Forelimb muscle (tissue), 1 donor: Measurements from ENCODE around the gene C1QA. TPM values are rescaled to one million over a fixed set of nuclear protein-coding genes. Genes with fewer than 3 reads are reported as not detected.

Experiments
- DNase-seq: peaks from one replicate; pipeline ENCODE4 v3.0.0-alpha.2; 2013; ENCODE audit warnings: low read depth
- polyA plus RNA-seq: library from polyadenylated mRNA; unstranded; fragments of 120-200 nt; gene quantifications from one replicate; pipeline ENCODE4 v1.2.1, GENCODE V29; 2013; ENCODE audit not compliant: insufficient read length

C1QA gene
- polyA plus RNA-seq, 1 donor = 22.2 TPM

DNA sequence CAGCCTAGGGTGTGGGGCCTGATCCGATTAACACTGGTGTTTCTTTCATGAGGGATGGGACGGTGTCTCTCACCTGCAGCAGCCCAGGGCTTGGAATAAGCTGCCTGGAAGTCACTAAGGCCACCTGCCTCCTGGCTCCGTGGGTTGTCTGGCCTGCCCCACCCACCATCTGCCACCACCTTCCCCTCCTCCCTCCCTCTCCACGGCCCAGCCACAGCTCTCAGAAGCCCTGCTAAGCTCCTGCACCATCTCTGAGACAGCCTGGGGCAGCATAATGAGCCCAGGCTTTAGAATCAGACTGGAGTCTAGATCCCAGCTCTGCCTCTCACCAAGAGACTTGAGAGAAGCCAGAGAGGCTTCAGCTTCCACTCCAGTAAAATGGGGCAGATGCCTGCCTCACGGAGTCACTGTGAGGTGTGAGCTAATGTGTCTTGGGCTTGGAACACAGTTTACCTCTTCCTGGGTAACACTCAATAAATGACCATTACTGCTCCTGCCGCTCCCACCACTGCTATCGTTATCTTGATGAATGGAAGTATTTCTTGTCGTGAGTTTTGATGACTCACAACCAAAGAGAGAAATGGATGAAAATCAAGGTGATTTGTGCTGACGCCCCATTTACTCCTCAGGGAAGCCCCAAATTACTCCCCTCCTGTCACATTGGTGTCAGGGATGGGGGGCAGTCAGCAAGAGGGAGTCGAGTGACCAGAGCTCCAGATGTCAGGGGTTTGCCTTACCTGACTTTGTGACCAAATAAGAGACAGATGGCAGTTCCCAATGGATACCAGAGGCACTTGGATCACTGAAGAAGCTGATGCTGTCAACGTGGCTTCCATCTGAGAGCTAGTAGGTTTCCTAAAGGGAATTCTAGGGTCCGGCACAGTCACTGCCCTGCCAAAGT is 23.5 kb upstream of the C1QA start:
- no peak for DNase-seq

GRCh38 chr1:22613572-22613918 is 22.9 kb upstream of the C1QA start:
- DNase-seq = no peak

- DNase-seq = no peak
Measured at GRCh38 chr1:22613951-22614350, 22.5 kb upstream of the C1QA start.

GRCh38 chr1:22615886-22616285 is 20.5 kb upstream of the C1QA start:
- DNase-seq = no peak

DNA sequence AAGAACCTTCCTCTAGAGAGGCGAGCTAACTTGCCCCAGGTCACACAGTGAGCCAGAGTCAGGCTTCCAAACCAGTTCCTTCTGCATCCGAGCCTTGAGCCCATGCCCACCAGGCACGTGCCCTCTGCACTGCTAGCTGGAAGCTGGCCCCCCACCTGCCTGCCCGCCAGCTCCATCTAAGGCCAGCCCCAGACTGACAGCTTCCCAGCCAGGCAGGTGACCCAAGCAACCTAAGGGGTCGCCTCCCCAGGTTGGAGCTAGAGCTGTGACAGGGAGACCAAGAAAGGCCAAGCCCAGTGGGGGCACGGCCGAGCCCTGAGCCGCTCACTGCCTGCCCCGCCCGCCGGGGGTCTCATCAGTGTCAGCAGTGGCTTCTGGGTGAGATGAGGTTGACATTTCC is 19.9 kb upstream of the C1QA start:
- no peak for DNase-seq

- no peak for DNase-seq
Measured at GRCh38 chr1:22618056-22618455, 18.4 kb upstream of the C1QA start.

- no peak for DNase-seq
Measured at GRCh38 chr1:22619252-22619651, 17.2 kb upstream of the C1QA start.

DNA sequence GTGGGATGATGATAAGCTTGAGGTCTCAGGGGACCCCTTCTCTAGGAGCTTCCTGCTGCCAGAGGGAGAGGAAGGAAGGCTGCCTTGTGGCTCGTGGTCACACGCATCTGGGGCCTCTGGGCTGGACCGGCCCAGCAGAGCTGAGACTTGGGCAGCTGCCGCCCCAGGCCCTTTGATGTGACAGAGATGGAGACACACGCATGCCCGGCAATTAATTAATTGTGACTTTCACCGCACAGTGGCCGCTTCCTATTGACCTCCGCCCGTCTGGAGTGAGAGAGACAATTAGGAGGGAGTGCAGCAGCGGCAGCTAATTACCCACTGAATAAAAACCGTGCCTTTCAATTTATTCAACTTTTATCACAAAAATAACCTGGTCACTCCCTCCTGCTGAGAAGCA is 16.6 kb upstream of the C1QA start:
- DNase-seq = no peak

DNA sequence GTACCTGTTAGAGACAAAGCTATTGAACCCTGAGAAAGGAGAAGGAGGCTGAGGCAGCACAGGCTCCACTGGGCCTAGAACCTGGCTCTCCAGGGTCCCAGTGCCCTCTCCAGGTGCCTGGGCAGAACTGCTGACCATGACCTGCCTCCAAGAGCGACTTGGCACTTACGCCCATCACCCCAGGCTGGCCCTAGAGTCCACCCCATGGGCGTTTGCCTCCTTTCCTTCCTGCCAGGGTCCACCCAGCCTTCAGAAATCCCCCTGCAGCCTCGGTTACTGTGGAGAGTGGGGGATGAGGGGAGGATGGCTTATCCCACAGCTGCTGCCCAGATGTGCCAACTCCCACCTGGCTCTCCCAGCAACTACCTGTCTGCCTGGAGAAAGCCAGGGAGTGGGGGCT is 14.7 kb upstream of the C1QA start:
- DNase-seq = no peak

DNA sequence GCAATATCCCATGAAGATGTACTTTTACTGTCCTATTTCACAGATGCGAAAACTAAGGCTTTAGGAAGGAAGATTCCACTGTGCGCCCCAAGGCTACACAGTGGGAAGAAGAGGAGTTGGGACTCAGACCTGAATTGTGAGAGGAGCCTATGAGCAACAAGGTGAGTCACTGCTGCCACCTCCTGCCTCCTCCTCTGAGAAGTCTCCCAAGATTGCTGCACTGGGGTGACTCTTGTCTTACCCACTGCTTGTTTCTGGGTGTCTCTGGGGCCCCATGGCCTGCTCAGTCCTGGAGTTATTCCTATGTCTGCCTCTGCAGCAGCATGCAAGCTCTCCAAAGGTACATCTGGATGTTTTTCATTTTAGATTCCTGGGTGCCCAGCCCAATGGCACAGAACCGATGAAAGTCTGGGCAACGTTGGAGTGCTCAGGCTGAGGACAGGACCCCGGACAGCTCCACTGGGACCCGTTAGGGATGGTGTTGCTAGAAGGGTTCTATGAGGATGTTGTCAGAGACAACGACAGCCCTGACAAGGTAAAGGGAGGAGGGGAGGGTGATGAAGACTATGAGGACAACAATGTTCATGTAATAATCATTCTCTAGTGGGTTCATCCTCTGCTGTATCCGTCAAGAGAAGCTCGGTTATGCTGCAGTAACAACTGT is 11.0 kb upstream of the C1QA start:
- no peak for DNase-seq

GRCh38 chr1:22626237-22627157 is 9.9 kb upstream of the C1QA start:
- no peak for DNase-seq

- DNase-seq = no peak
Measured at GRCh38 chr1:22627331-22627730, 9.1 kb upstream of the C1QA start.

GRCh38 chr1:22628698-22629444 is 7.6 kb upstream of the C1QA start:
- DNase-seq = no peak

DNA sequence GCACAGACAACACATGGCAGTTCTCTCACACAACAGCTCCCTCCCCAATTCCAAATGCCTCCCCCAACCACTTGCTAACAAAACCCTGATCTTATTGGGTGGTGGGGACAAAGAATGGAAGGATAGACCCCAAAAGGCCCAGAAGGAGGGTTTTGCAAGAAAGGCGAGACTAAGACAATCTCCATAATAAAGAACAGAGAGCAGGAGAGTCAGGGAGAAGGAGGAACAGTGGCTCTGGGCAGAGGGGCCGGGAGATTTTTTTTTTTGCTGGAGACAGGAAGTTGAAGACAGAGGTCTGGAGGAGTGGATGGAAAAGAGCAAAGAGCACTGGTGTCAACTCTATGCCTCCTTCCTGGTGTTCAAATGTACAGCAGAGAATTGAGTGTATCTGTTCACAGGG is 6.5 kb upstream of the C1QA start:
- no peak for DNase-seq

DNA sequence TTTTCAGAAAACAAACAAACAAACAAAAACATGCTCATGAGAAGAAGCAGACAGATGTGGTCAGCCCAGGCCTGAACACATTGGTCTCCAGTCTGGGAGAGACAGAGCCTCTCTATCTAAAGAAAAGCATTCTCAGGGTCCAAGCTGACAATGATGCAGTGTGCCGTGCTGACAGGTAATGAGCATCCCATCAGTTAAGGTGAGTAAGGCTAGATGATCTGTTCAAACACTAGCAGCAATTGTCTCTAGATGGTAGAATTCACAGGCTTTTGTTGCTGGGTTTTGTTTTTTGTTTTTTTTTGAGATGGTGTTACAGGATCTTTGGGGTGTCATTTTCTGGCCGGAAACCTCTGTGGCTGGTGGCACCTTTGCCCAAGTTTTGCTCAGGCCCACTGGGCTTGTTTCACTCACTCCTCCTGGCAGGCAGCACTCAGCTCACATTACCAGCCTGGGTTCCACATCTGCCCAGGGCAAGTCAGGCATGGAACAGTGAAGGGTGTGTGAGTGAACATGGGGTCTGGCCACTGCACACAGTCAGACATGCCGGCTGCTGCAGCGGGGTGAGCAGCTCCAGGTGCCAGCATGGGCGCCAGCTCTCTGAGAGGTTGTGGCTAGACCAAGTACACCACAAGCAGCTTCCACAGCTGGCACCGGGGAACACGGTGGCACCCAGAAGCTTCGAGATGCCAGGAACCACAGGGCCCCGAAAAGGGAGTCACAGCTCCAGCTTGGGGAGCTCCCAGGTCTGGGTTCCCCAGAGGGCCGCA is 2.5 kb upstream of the C1QA start:
- no peak for DNase-seq

GRCh38 chr1:22635436-22635835 is 992 bp upstream of the C1QA start:
- DNase-seq = no peak

DNA sequence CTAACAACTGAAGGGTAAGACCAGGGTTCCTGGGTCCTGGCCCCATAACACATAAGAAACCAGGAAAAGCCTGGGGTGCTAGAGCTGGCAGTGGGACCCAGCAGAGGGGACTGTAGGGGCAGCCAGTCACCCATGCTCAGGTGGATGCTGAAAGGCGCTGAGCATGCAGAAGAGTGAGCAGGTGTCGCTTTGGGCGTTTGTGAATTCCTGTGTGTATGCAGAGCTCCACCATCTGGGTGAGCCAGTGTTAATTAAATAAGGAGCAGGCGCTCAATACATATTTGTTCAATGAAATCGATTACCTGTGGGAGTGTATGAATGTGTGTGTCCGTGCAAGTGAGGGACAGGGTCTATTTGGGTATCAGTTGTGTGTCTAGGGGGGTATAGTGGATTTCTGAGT is 499 bp downstream of the C1QA start:
- no peak for DNase-seq

DNA sequence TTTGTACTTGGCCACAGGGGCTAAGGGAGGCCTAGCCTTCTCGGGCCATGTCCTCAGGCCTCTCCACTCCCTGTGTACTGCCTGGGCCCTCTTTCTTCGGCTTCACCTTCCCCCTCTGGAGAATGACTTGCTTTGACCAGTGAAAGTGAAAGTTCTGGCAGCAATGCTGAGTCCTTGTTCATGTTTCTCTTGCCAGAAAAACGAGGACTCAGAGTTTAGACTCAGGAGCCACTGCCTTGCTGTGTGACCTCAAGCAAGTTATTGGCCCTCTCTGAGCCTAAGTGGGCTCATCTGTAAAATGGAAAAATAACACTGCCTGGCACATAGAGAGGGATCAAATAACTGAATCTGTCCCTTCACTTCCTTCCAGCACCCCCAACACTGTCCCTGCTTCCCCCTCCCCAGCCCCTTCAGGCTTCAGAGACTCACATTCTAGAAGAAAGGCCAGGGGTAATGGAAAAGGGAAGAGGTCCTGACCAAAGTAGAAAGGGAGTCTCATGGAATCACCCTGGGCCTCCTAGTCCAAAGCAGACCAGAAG is 1.5 kb downstream of the C1QA start:
- no peak for DNase-seq

DNA sequence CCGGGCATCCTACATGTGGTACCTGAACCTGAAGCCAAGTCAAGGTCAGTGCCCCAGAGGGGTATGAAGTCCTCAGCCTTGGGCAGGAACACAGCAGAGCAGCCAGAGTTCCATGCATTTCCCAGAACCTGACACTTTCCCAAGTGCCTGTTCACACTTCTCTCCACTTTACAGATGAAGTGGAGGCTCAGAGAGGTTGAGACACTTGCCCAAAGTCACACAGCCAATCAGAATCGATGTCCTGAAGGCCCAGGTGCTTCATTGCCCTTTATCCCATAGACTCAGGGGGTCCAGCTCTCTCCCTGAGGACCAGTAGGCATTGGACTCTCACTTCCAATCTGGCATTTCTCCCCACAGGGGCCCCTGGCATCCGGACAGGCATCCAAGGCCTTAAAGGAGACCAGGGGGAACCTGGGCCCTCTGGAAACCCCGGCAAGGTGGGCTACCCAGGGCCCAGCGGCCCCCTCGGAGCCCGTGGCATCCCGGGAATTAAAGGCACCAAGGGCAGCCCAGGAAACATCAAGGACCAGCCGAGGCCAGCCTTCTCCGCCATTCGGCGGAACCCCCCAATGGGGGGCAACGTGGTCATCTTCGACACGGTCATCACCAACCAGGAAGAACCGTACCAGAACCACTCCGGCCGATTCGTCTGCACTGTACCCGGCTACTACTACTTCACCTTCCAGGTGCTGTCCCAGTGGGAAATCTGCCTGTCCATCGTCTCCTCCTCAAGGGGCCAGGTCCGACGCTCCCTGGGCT is 2.2 kb downstream of the C1QA start:
- no peak for DNase-seq

GRCh38 chr1:22639286-22639685 is 2.9 kb downstream of the C1QA start:
- no peak for DNase-seq
